SKM-1 (cell line): ENCODE measurements around the gene FAM177A1.

ENCODE experiments used
- DNase-seq: peaks from one replicate; lab custom pipeline; 2025; ENCODE audit not compliant: unreplicated experiment; lab: John Stamatoyannopoulos, UW

Gene FAM177A1

DNA sequence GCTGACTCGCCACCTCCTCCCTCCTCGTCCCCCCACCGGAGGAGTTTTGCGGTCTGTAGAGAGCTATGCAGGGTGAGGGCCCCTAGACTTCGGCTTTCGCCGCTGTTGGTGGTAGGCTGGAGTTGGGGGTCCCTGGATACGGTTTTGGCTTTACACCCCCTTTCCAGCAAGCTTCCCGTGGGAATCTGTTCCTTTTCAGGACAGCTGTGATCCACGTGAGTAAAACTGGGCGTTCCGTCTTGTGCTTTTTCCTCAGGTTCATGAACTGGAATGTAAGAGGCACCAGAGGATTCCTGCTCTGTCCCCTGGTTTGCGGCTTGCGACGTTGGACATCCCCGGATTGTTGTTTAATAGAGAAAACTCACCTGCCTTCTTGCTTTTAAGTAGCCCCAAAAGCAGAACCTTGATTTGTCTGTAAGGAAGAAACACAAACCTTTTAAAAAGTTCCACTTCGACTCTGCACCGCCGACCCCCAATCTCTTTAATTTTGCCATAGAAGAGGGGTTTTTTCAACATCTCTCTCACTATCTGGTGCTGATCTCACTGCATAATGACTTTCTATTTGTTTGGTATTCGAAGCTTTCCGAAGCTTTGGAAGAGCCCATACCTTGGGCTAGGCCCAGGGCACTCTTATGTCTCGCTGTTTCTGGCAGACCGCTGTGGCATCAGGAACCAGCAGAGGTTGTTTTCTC lies 76.8 kb downstream of the FAM177A1 start:
- no peak for DNase-seq

DNA sequence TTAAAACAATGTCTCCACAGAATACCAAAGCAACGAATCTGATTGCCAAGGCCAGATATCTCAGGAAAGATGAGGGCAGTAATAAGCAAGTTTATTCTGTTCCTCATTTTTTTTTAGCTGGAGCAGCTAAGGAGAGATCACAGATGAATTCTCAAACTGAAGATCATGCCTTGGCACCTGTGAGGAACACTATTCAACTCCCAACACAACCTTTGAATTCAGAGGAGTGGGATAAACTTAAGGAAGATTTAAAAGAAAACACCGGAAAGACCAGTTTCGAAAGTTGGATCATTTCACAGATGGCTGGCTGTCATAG lies 77.3 kb downstream of the FAM177A1 start:
- DNase-seq: no peak

DNA sequence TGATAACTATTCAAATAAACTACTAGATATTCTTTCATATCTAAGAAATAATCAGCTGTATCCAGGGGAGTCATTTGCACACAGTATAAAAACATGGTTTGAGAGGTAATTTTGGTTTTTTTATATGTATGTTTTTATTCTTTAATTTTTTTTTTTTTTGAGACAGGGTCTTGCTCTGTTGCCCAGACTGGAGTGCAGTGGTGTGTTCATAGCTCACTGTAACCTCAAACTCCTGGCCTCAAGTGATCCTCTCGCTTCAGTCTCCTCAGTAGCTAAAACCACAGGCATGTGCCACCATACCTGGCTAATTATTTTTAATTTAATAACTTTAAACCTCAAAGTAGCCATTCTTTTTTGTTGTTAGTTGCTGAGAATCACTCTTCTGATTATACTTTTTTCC lies 78.1 kb downstream of the FAM177A1 start:
- DNase-seq: no peak
